Stimulated activated CD4-positive, alpha-beta T cell treated with anti-CD3 and anti-CD28 coated beads, Interleukin-15, amount 100 ng/mL, for 1 hour (primary cell): ENCODE data around the gene DCC.

Experiments used
- DNase-seq, 2 donors: peaks; one replicate each; pipeline ENCODE4 v3.0.0-alpha.2; 2020; ENCODE audit warnings: low read depth in 1 of 2, low spot score in 1 of 2

DCC gene

GRCh38 chr18:52813635-52814416 is 473.8 kb downstream of the DCC start:
- no peak for DNase-seq

GRCh38 chr18:52815651-52816050 is 475.7 kb downstream of the DCC start:
- DNase-seq = no peak

GRCh38 chr18:52816121-52816520 is 476.1 kb downstream of the DCC start:
- no peak for DNase-seq

GRCh38 chr18:52822160-52822559 is 482.2 kb downstream of the DCC start:
- no peak for DNase-seq

GRCh38 chr18:52824126-52824525 is 484.1 kb downstream of the DCC start:
- DNase-seq = no peak

GRCh38 chr18:52826994-52827393 is 487.0 kb downstream of the DCC start:
- DNase-seq = no peak

- DNase-seq = no peak
Observed at GRCh38 chr18:52829320-52829719, 489.3 kb downstream of the DCC start.

GRCh38 chr18:52829876-52830405 is 489.9 kb downstream of the DCC start:
- no peak for DNase-seq

GRCh38 chr18:52844323-52844722 is 504.3 kb downstream of the DCC start:
- DNase-seq = no peak

- DNase-seq = no peak
Observed at GRCh38 chr18:52845036-52845435, 505.0 kb downstream of the DCC start.

GRCh38 chr18:52850031-52850560 is 510.1 kb downstream of the DCC start:
- DNase-seq = no peak

- DNase-seq = no peak
Observed at GRCh38 chr18:52861558-52861957, 521.6 kb downstream of the DCC start.

- no peak for DNase-seq
Observed at GRCh38 chr18:52869349-52869923, 529.4 kb downstream of the DCC start.

- DNase-seq = no peak
Observed at GRCh38 chr18:52869942-52870907, 530.2 kb downstream of the DCC start.

- DNase-seq = no peak
Observed at GRCh38 chr18:52874774-52875173, 534.8 kb downstream of the DCC start.

GRCh38 chr18:52875725-52876124 is 535.7 kb downstream of the DCC start:
- no peak for DNase-seq

GRCh38 chr18:52888014-52888413 is 548.0 kb downstream of the DCC start:
- no peak for DNase-seq

- no peak for DNase-seq
Observed at GRCh38 chr18:52894801-52895200, 554.8 kb downstream of the DCC start.

GRCh38 chr18:52897611-52898484 is 557.9 kb downstream of the DCC start:
- no peak for DNase-seq

GRCh38 chr18:52898485-52899058 is 558.6 kb downstream of the DCC start:
- DNase-seq = no peak
